HG03064 (cell line): Measurements from ENCODE around the gene CLK4.

ENCODE experiments used
- ATAC-seq: cut with Tn5 transposase; IDR thresholded peaks from one replicate; pipeline ENCODE4 v1.9.1; 2021; ENCODE audit warnings: low read depth; ENCODE audit not compliant: unreplicated experiment

The CLK4 gene

DNA sequence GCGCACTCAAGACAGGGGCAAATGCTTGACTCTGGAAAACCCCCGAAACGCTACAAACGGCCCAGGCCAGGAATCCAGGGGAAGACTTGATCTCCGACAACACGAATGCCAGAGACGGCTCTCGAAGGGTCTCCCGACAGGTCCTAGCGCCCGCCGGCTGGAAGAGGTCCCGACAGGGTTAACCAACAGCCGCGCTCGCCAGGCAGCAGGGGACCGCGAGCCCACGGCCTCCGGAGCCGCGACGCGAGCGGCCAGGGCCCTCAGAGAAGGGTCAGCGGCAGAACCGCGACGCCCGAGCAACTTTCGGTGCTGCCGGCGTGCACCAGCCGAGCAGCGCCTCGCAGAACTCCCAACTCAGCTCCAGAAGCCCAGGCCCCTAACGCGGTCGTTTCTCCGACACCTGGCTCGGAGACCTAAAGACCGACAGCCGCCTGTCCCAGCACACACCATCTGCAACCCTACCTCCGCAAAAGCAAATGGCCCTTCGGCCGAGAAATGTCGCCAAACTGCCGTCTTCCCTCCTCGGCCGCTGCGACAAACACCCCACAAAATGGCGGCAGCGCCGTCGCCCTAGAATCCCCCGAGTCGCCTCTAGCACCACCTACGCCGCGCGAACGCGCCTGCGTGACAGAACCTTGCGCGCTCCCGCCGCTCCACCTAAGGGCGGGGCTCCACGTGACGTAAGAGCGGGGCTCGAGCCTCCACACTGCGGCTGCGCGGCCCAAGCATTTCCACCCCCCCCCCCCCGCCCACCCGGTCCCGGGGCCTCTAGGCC, at the start of gene CLK4:
Gene CLK4 (minus strand): TSS at position 567 of the 775 bp plus-strand sequence. CDS start 3,634 bp downstream, outside the sequence.
- peak; percentile 78 for ATAC-seq

- ATAC-seq: no peak
Observed at GRCh38 chr5:178675922-178676321, 49.1 kb upstream of the CLK4 start.

DNA sequence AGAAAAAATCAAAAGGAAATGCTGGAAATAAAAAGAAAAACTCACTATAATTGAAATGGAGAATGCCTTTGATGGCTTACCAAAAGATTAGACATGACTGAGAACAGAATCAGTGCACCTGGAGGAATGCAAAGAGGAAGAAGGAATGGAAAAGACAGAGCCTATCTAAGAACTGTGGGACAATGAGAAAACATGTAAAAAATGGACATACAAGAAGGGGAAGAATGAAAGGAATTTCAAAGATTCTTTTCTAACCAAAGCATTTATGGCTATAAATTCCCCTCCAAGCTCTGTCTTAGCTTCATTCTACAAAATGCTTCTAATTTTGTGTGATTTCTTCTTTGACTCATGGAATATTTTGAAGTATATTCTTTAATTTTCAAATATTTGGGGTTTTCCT, 47.5 kb upstream of the CLK4 start:
- no peak for ATAC-seq

DNA sequence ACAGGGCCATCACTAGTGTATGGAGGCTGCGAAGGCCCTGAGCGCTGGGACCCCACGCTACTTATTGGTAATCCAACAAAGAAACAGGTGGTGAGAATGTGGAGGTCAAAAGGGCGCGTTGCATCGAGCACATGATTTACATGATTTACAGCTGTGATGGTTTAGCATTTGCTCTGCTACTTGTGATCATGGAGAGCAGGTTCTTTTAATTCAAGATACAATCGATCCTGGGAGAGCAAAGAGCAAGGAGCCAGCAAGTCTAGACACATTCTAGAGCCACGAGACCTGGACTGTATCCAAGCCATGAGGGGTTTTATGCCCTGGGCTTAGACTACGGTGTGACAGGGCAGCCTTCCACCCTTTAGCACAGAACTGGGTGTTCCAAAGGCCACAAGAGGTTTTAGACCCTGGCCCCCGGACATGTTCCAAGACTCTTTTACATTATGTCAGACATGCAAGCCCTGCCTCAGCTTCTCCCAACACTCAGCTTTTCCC, 47.0 kb upstream of the CLK4 start:
- no peak for ATAC-seq

DNA sequence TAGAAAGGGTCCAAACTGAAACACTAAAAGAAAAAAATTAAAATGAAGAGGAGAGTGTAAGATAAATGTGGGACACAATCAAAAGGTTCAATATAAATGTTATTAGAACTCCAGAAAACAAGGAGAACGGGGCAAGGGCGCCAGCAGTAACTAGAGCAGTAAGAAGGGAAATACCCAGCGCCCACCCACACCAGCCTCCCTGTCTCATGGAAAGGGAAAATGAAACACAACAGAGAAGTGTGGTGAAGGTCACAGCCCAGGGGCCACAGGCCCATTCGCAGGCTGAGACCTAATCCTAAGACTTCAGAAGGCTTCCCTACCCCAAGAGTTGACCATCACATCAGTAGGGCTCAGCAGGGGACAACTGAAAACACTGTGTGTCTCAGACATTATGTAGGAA, 45.8 kb upstream of the CLK4 start:
- ATAC-seq: no peak

GRCh38 chr5:178671602-178672144, 44.8 kb upstream of the CLK4 start:
- no peak for ATAC-seq

- ATAC-seq: no peak
Observed at GRCh38 chr5:178670351-178670885, 43.6 kb upstream of the CLK4 start.

DNA sequence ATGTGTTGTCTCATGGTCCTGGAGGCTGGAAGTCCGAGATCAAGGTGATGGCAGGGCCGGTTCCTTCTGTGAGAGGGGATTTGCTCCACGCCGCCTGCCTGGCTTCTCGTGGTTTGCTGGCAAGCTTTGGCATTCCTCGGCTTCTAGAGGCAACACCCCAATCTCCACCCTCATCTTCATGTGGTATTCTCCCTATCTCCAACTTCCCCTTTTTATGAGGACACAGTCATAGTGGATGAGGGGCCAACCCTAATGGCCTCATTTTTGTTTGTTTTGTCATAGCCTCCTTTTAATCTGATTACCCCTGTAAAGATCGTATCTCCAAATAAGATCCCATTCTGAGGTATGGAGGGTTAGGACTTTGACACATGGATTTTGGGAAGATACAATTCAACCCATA, 41.7 kb upstream of the CLK4 start:
- no peak for ATAC-seq

GRCh38 chr5:178667688-178668087, 40.8 kb upstream of the CLK4 start:
- no peak for ATAC-seq

GRCh38 chr5:178667101-178667500, 40.3 kb upstream of the CLK4 start:
- ATAC-seq: no peak

DNA sequence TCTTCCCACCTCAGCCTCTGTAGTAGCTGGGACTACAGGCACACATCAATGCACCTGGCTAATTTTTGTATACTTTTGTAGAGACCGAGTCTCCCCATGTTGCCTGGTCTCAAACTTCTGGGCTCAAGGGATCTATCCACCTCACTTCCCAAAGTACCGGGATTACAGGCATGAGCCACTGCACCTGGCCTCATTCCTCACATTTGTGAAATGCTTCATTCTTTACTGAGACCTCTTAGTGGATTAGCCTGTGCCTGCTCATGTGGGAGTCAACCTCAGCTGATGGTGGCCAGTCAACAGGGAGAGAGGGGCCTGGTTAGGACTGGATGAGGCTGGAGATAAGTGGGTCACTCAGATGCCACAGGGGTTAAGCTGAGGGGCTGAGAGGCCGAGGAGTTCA, 37.3 kb upstream of the CLK4 start:
- ATAC-seq: no peak

GRCh38 chr5:178662541-178662860, 35.7 kb upstream of the CLK4 start:
- no peak for ATAC-seq

GRCh38 chr5:178661836-178662540, 35.1 kb upstream of the CLK4 start:
- no peak for ATAC-seq

DNA sequence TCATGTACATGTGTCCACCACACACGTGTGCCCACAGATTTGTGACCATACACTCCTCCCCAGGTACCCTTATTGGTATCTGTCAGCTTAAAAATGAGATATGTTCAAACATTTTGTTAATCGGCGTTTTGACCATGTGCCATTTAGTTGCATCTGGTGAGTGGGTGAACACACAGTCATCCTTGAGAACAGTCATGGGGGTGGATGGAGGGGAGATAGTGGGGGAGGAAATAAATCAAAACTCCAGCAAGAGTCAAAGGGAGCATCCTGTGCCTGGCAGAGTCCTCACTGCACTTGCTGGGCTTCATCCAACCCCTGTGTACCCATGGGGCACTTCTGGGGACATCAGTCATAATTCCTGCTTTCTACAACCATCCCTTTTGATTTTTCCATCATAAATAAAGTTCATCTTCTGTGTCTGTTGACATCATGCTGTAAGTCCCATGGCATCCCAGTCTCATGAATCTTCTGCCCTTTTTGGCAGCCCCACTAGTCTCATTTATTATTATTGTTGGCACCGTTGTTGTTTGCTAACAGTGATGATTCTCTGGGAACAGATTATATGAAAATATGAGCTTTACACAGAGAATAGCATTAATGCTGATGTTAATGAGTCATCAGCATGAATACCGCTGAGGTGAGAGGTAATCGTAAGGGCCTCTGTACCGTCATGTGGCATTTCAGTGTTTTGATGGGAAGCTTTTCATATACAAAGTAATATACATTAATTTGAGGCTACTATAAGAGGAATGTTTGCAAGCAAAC, 24.4 kb upstream of the CLK4 start:
- ATAC-seq: no peak

DNA sequence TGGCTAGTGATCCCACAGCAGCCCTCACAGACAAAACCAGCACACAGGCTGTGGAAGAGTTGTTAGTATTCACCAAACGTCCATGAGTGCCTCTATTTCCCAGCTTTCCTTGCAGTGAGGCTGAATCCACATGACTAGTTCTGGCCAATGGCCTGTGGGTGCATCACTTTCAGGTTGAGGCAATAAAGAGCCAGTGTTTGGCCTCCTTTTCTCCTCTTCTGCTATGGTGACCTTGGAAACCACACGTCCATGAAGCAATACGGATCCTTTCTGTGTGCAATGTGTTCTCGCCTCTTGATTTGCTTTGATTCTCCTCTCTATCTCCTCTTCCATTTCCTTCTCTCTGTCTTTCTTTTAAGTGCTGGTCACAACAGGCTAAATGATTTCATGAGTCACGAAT, 23.4 kb upstream of the CLK4 start:
- no peak for ATAC-seq

- ATAC-seq: no peak
Observed at GRCh38 chr5:178649580-178649979, 22.7 kb upstream of the CLK4 start.

GRCh38 chr5:178644826-178645545, 18.1 kb upstream of the CLK4 start:
- ATAC-seq: no peak

GRCh38 chr5:178642351-178642909, 15.6 kb upstream of the CLK4 start:
- ATAC-seq: no peak

DNA sequence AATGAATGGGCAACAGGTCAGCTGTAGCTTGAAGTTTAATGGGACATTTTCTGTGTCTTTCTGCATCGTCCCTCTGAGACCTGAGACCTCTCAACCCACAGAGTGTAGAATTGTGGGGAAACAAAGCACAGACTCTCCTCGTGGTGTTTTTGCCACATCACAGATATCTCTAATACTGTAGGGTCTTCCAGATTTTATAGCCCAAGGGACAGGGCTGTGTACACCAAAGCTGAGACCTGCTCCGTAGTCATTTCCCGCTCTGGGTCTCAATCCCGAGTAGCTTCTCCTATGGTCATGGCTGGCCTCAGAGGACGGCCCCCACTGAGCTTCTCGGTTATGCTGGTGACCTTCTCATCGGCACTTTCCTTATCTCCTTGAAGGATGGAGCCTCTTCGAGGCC, 14.9 kb upstream of the CLK4 start:
- no peak for ATAC-seq
